MM.1S (cell line): ENCODE results near the gene GABRP.

Source experiments
- DNase-seq: peaks from one replicate; pipeline ENCODE4 v3.0.0-alpha.2; 2015
- H2AFZ ChIP-seq: fragments of 300-600 bp; sonication (generic); 2 replicates; pipeline ENCODE4 v1.6.0; 2016; ENCODE audit warnings: antibody characterized with exemption, low read length
- H3F3A ChIP-seq: fragments of 300-600 bp; sonication (generic); 2 replicates; pipeline ENCODE4 v1.6.1; 2016; ENCODE audit warnings: mild to moderate bottlenecking, antibody characterized with exemption, low read length, moderate library complexity, mixed read lengths; ENCODE audit not compliant: insufficient read depth
- H3K27ac ChIP-seq: fragments of 300-600 bp; sonication (generic); 2 replicates; pipeline ENCODE4 v1.5.1; 2016; ENCODE audit warnings: mild to moderate bottlenecking, low read length
- H3K27me3 ChIP-seq: fragments of 300-600 bp; sonication (generic); replicated peaks from 2 replicates; pipeline ENCODE4 v1.6.0; 2016; ENCODE audit warnings: low read length; ENCODE audit not compliant: insufficient read depth
- H3K36me3 ChIP-seq: fragments of 300-600 bp; sonication (generic); replicated peaks from 2 replicates; pipeline ENCODE4 v1.6.1; 2016; ENCODE audit warnings: mild to moderate bottlenecking, low read length, mixed read lengths; ENCODE audit not compliant: insufficient read depth
- H3K4me1 ChIP-seq: fragments of 300-600 bp; sonication (generic); 2 replicates; pipeline ENCODE4 v1.6.1; 2016; ENCODE audit warnings: low read length, mixed read lengths
- H3K4me2 ChIP-seq: fragments of 300-600 bp; sonication (generic); 2 replicates; pipeline ENCODE4 v1.6.0; 2016; ENCODE audit warnings: low read depth, low read length
- H3K4me3 ChIP-seq: fragments of 300-600 bp; sonication (generic); 2 replicates; pipeline ENCODE4 v1.5.1; 2016; ENCODE audit warnings: low read length, mixed read lengths
- H3K79me2 ChIP-seq: fragments of 300-600 bp; sonication (generic); 2 replicates; pipeline ENCODE4 v1.6.1; 2016; ENCODE audit warnings: mixed run types, low read length, mixed read lengths
- H3K9ac ChIP-seq: fragments of 300-600 bp; sonication (generic); 2 replicates; pipeline ENCODE4 v1.6.1; 2016; ENCODE audit warnings: low read length, mixed read lengths
- H3K9me2 ChIP-seq: fragments of 300-600 bp; sonication (generic); replicated peaks from 2 replicates; pipeline ENCODE4 v1.6.1; 2016; ENCODE audit warnings: mild to moderate bottlenecking, low read length, mixed read lengths; ENCODE audit not compliant: insufficient read depth
- H3K9me3 ChIP-seq: fragments of 300-600 bp; sonication (generic); replicated peaks from 2 replicates; pipeline ENCODE4 v1.6.1; 2016; ENCODE audit warnings: mild to moderate bottlenecking, low read length, mixed read lengths; ENCODE audit not compliant: insufficient read depth
- H4K20me1 ChIP-seq: fragments of 300-600 bp; sonication (generic); 2 replicates; pipeline ENCODE4 v1.6.1; 2016; ENCODE audit warnings: mild to moderate bottlenecking, low read length, moderate library complexity, mixed read lengths; ENCODE audit not compliant: insufficient read depth
- CTCF ChIP-seq: fragments of 300-600 bp; sonication (generic); IDR thresholded peaks from 2 replicates; pipeline ENCODE4 v1.5.1; 2016; ENCODE audit warnings: antibody characterized with exemption, low read length, mixed read lengths
- EZH2 ChIP-seq: fragments of 300-600 bp; sonication (generic); optimal IDR thresholded peaks from 2 replicates; pipeline ENCODE3; 2017; ENCODE audit warnings: low read depth, mild to moderate bottlenecking, antibody characterized with exemption, low read length, mixed read lengths
- EZH2phosphoT487 ChIP-seq: fragments of 300-600 bp; sonication (generic); IDR thresholded peaks from 2 replicates; pipeline ENCODE4 v1.6.1; 2018; ENCODE audit warnings: antibody characterized with exemption, low read length

Gene GABRP

GRCh38 chr5:170854566-170854965 lies 71.0 kb downstream of the GABRP start:
- Histone ChIP-seq H3K9me3 (no peaks in the 10 kb centered on the region), H3K4me2 (no peak overlapping the region), H2AFZ (no peak overlapping the region), H3K36me3 (no peaks in the 10 kb centered on the region), H3K9me2 (no peaks in the 10 kb centered on the region), H3K4me3 (no peak overlapping the region), H3K4me1 (no peaks in the 10 kb centered on the region), H3K27ac (no peak overlapping the region), H4K20me1 (no peaks in the 10 kb centered on the region), H3K9ac (no peak overlapping the region), H3K79me2 (no peaks in the 10 kb centered on the region), H3K27me3 (no peaks in the 10 kb centered on the region), H3F3A (no peaks in the 10 kb centered on the region)
- TF ChIP-seq CTCF (no peak), EZH2phosphoT487 (no peak), EZH2 (no peak)
- DNase-seq, result no peak

- Histone ChIP-seq H3K36me3 (no peaks in the 10 kb centered on the region), H3K9ac (no peak overlapping the region), H3K27me3 (no peaks in the 10 kb centered on the region), H3K9me2 (no peaks in the 10 kb centered on the region), H3F3A (no peaks in the 10 kb centered on the region), H3K9me3 (no peaks in the 10 kb centered on the region), H3K27ac (no peak overlapping the region), H3K4me3 (no peak overlapping the region), H2AFZ (no peak overlapping the region), H3K79me2 (no peaks in the 10 kb centered on the region), H4K20me1 (no peaks in the 10 kb centered on the region), H3K4me1 (no peaks in the 10 kb centered on the region), H3K4me2 (no peak overlapping the region)
- no peak for TF ChIP-seq EZH2phosphoT487
- no peak for TF ChIP-seq EZH2
- TF ChIP-seq CTCF, result no peak
- no peak for DNase-seq
These were observed 73.5 kb downstream of the GABRP start for GRCh38 chr5:170857066-170857465.

GRCh38 chr5:170860415-170860814 lies 76.9 kb downstream of the GABRP start:
- H4K20me1 ChIP-seq, result no peaks in the 10 kb centered on the region
- H3K9ac ChIP-seq, result no peak overlapping the region
- H3K9me3 ChIP-seq, result no peaks in the 10 kb centered on the region
- H3K27me3 ChIP-seq, result no peaks in the 10 kb centered on the region
- H3K36me3 ChIP-seq, result no peaks in the 10 kb centered on the region
- no peaks in the 10 kb centered on the region for H3K9me2 ChIP-seq
- no peak for DNase-seq
- no peak overlapping the region for H3K27ac ChIP-seq
- H3K79me2 ChIP-seq, result no peaks in the 10 kb centered on the region
- peaks cover 9% of the 10 kb centered on the region; the same call in 1 of the 2 replicates for H3K4me1 ChIP-seq
- H3F3A ChIP-seq, result peaks cover 3% of the 10 kb centered on the region
- no peak for TF ChIP-seq EZH2phosphoT487
- TF ChIP-seq EZH2, result no peak
- TF ChIP-seq CTCF, result no peak
- H3K4me2 ChIP-seq, result no peak overlapping the region
- H3K4me3 ChIP-seq, result no peak overlapping the region
- H2AFZ ChIP-seq, result no peak overlapping the region
